GM18520 (cell line): ENCODE results near the gene DNAH6.
A peak's percentile ranks its signal among the peaks of the same experiment; 100 is the strongest.

Experiments
- ATAC-seq: cut with Tn5 transposase; IDR thresholded peaks from one replicate; pipeline ENCODE4 v1.9.1; 2021; ENCODE audit not compliant: unreplicated experiment

DNAH6 gene

GRCh38 chr2:84788498-84788897 lies 272.2 kb downstream of the DNAH6 start:
- no peak for ATAC-seq

- no peak for ATAC-seq
Measured at GRCh38 chr2:84792856-84793522, 276.7 kb downstream of the DNAH6 start.

- ATAC-seq, result no peak
Measured at GRCh38 chr2:84793641-84794040, 277.3 kb downstream of the DNAH6 start.

DNA sequence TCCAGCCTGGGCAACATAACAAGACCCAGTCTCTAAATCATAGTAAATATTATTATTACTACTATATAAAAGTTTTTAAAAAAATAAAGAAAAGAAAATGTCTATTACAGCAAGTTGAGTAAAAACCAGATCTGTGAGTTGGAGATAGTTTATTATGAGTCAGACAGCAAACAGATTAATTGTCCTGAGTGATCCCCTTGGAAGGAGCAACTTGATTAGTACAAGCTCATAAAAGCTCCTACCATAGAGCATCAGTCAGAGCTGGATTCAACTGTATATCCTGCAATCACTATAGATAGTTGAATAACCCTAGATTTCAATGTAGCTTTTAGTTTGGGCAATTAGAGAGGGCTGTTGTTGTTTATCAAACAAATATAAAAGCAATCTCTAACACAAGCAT lies 280.5 kb downstream of the DNAH6 start:
- ATAC-seq, result no peak

- no peak for ATAC-seq
Measured at GRCh38 chr2:84797271-84797670, 281.0 kb downstream of the DNAH6 start.

- ATAC-seq, result no peak
Measured at GRCh38 chr2:84799772-84800171, 283.5 kb downstream of the DNAH6 start.

GRCh38 chr2:84800194-84800805 lies 284.0 kb downstream of the DNAH6 start:
- ATAC-seq, result peak; percentile 77

GRCh38 chr2:84801811-84802210 lies 285.5 kb downstream of the DNAH6 start:
- ATAC-seq, result no peak

GRCh38 chr2:84805250-84805958 lies 289.1 kb downstream of the DNAH6 start:
- ATAC-seq, result no peak

GRCh38 chr2:84807063-84807485 lies 290.8 kb downstream of the DNAH6 start:
- no peak for ATAC-seq

GRCh38 chr2:84808279-84808678 lies 292.0 kb downstream of the DNAH6 start:
- no peak for ATAC-seq

DNA sequence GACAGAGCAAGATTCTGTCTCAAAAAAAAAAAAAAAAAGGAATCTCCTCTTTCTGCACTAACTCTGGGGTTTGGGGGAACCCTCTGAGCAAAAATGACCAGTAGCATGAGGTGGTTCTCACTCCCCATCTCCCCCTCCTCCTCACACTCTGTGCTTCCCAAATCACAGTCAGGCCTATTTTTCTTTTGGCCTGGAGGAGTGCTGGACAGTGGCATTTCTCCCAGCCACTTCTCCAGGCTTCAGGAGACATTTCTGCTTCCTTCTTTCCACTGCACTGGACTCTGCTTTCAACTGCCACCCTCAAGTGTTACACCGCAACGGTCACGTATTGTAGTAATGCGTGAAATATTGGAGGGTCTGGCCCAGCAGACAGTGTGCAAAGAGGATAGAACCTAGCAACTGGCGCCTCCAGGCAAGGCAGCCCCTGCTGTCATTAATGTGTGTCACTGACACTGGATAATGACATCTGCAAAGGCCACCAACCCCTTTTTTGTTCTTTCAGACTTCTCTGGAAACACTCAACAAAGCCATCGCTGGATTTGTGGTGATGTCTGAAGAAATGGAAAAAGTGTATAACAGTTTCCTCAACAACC lies 295.6 kb downstream of the DNAH6 start:
- ATAC-seq, result no peak

DNA sequence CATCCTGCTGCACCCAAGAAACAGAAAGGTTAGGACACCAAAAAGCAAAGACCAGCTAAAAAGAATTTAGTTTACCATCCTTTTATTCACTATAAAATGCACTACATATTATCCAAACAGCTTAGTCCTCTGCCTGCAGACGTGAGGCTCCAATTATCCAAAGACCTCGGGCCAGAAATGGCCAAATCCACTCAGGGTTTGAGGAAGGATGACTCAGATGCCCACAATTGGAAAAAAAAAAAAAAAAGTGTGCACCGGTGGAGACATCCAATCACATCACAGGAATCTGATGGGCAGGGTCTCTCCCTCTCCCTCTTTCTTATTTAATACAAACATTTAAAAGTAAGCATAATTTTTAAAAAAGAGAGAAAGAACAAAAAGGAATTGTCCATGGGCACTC lies 298.8 kb downstream of the DNAH6 start:
- ATAC-seq, result no peak

DNA sequence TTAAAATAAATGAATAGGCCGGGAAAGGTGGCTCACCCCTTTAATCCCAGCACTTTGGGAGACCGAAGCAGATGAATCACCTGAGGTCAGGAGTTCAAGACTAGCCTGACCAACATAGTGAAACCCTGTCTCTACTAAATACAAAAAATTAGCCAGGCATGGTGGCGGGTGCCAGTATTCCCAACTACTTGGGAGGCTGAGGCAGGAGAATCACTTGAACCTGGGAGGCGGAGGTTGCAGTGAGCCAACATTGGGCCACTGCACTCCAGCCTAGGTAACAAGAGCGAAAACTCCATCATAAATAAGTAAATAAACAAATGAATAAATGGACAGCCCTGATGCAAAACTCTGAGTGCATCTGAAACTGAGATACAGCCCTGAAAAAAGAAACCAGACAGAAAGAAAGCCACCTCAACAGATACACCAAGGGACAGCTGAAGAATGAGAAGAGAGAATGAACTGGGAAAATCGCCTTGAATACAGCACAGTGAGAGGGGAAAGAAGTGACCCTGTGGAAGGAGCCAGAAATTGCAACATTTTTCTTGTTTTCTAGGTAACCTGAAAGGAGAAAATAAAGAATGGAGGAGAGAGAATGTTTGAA lies 300.2 kb downstream of the DNAH6 start:
- peak; percentile 47 for ATAC-seq

DNA sequence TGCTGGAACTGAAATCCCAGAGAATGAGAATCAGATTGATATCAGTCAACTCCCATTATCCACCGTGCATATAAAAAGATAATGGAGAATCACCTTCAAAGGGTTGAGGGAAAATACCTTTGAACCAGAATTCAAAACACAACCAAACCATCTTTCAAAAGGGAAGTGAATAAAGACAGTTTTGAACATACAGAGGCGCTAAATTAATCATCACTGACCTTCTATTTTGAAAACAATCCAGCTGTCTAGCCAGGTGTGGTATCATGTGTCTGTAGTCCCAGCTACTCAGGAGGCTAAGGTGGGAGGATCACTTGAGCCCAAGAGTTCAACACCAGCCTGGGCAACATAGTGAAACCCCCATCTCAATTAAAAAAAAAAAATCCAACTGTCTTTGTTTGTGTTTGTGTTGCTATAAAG lies 300.9 kb downstream of the DNAH6 start:
- ATAC-seq, result peak; percentile 96

GRCh38 chr2:84821806-84822205 lies 305.5 kb downstream of the DNAH6 start:
- ATAC-seq, result no peak

DNA sequence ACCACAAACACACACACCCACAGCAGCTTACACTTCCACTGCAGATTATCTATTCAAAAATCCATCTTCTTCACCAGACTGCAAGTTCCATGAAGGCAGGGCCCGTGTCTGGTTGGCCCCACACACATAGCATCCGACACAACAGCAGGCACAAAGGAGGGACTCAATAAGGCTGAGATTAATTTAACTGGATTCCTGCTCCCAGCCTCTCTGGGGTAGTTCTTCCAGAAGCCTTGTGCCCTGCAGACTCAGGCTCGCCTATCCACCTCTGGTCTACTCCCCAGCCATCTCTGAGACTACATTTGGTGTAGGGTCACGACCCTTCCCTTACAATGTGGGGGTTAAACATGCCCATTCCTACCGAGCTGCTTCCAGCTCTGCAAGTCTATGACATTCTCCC lies 306.9 kb downstream of the DNAH6 start:
- ATAC-seq, result no peak

DNA sequence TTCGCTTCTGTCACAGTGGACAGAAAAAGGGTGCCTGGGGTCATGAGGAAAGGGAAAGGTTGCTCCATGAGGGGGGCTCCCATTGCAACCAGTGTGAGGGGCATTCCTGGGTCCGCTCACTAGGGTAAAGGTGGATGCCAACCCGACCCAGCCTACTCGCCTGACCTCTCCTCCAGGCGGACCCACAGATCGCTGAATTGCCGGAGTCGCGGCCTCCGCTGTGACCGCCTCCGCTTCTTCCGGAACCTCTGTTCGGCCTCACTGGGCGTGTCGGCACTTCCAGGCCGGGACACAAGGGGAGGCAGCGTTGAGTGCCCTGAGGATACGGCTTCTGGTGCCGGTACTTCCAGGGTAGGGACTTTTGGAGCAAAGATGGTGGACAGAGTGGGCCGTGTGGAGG lies 307.5 kb downstream of the DNAH6 start:
- ATAC-seq, result no peak

DNA sequence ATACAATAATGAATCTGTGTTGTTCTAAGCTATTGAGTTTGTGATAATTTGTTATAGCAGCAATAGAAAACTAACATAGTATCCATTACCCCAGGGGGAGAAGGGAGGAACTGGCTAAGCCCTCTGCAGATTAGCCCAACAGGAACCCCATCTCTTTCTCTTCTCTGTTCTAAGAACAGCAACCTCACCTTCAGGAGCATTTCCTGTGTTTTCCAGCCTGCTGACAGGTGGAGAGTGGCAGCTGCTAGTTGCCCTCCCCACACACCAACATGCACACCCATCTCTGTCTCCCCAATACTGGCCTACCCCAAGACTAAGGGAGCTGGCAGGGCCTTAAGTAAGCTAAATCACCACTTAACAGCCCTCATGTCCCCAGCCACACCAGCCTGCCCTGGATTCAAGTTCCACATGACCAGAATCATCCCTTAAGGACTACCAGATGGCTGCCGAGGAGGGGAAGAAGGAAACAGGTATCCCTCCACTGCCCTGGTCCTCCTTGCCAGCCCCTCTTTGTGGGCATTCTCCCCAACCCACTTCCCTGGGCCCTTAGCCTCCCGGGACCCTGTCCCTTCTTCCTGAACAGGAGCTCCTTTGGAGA lies 311.8 kb downstream of the DNAH6 start:
- no peak for ATAC-seq

DNA sequence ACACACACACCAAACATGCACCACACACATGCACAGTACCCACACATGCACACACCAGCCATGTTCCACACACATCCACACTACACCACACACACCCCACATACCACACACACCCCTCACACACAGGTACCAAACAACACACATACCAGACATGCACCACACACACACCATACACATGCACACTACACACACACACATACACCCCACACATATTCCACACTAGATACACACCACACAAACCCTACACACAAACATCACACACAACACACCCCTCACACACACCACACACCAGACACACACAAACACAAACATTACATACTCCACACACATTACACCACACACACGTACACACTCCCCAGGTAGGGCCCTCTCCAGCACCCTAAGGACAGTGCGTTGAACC lies 313.4 kb downstream of the DNAH6 start:
- ATAC-seq, result no peak

- ATAC-seq, result no peak
Measured at GRCh38 chr2:84830095-84830494, 313.8 kb downstream of the DNAH6 start.
